K562 (cell line): ENCODE measurements around the gene ASB4.

ENCODE experiments used
- ATF6 ChIP-seq: sonication (generic); formaldehyde crosslinking; IDR thresholded peaks from 2 replicates; pipeline ENCODE4 v1.4.0; 2020; ENCODE audit warnings: mild to moderate bottlenecking, missing genetic modification reagents
- CHD4 ChIP-seq: fragments of 200-600 bp; sonication (generic); IDR thresholded peaks from 3 replicates; pipeline ENCODE4 v1.6.1; 2012; ENCODE audit warnings: low read depth, mild to moderate bottlenecking, mixed read lengths, low read length, inconsistent platforms; ENCODE audit not compliant: insufficient read depth, insufficient replicate concordance, poor library complexity, severe bottlenecking
- CTCF ChIP-seq, 3 experiments: IDR thresholded peaks in 2 of 3; conservative IDR thresholded peaks in 1 of 3; 2 replicates each; pipeline ENCODE4 v1.5.1; 2011 to 2012; ENCODE audit warnings: low read length in 3 of 3, mild to moderate bottlenecking in 3 of 3, control low read depth in 2 of 3, improper control_type of control experiment in 1 of 3, inconsistent platforms in 1 of 3, low read depth in 1 of 3, mixed read lengths in 1 of 3, moderate library complexity in 1 of 3; ENCODE audit not compliant: insufficient read depth in 2 of 3
- HCFC1 ChIP-seq: IDR thresholded peaks from 2 replicates; pipeline ENCODE4 v1.6.1; 2012; ENCODE audit warnings: low read depth, low read length, improper control_type of control experiment
- KDM4B ChIP-seq, 2 experiments: fragments of 450-650 bp in 1 of 2; sonication (generic) in 1 of 2; IDR thresholded peaks; 2 replicates each; pipeline ENCODE4 v1.6.1; 2016 to 2017; ENCODE audit warnings: borderline replicate concordance in 2 of 2, antibody characterized with exemption in 1 of 2, low read depth in 1 of 2, mild to moderate bottlenecking in 1 of 2
- POLR2A ChIP-seq: fragments of 450-650 bp; conservative IDR thresholded peaks from 2 replicates; pipeline ENCODE4 v1.6.1; 2016
- SMAD1 ChIP-seq: fragments of 150-350 bp; IDR thresholded peaks from 2 replicates; pipeline ENCODE4 v1.6.1; 2014; ENCODE audit warnings: low read length, low read depth; ENCODE audit not compliant: partially characterized antibody
- SMAD3 ChIP-seq: fragments of 450-650 bp; formaldehyde crosslinking; conservative IDR thresholded peaks from 2 replicates; pipeline ENCODE4 v1.4.0; 2020; ENCODE audit warnings: mild to moderate bottlenecking
- ZNF197 ChIP-seq: fragments of 200-800 bp; sonication (Bioruptor generic); IDR thresholded peaks from 2 replicates; pipeline ENCODE4 v1.6.1; 2016; ENCODE audit warnings: low read depth, missing genetic modification characterization, missing compliant biosample characterization
- ZNF311 ChIP-seq: fragments of 250-450 bp; sonication (Bioruptor Pico); IDR thresholded peaks from 2 replicates; pipeline ENCODE4 v1.4.0; 2020; ENCODE audit warnings: mild to moderate bottlenecking, moderate library complexity
- ZNF398 ChIP-seq: fragments of 250-450 bp; sonication (Bioruptor Pico); IDR thresholded peaks from 2 replicates; pipeline ENCODE4 v1.8.0; 2021; ENCODE audit warnings: moderate library complexity, mild to moderate bottlenecking, inconsistent platforms
- ZNF436 ChIP-seq: fragments of 250-450, 450-650 bp; sonication (Bioruptor Pico); formaldehyde crosslinking; IDR thresholded peaks from 2 replicates; pipeline ENCODE4 v1.7.0; 2020; ENCODE audit warnings: mild to moderate bottlenecking

- TF ChIP-seq ZNF197 (CRISPR knock-in tag) (no peak), ZNF436 (CRISPR knock-in tag) (no peak), ATF6 (CRISPR knock-in tag) (no peak), ZNF311 (CRISPR knock-in tag) (no peak), HCFC1 (no peak), SMAD3 (no peak), CTCF (IDR thresholded peaks at IDR 0.05 in 2 of 3, conservative IDR thresholded peaks at IDR 0.05 in 1 of 3; ENCODE audit: insufficient read depth in 2 of 3, low read depth in 1 of 3, low read length in 3 of 3) (no peak), POLR2A (no peak), SMAD1 (no peak), CHD4 (no peak), ZNF398 (CRISPR knock-in tag) (no peak), KDM4B (IDR thresholded peaks at IDR 0.05; ENCODE audit: borderline replicate concordance in 2 of 2, low read depth in 1 of 2) (no peak)
Observed at GRCh38 chr7:95493844-95494243, 8.1 kb downstream of the ASB4 start.
